Colonic mucosa (tissue), 4 donors: Measurements from ENCODE around the gene NEK5. TPM values are rescaled to one million over a fixed set of nuclear protein-coding genes. Genes with fewer than 3 reads are reported as not detected.
A peak's percentile ranks its signal among the peaks of the same experiment; 100 is the strongest.

Experiments used
- DNase-seq: peaks from one replicate; pipeline ENCODE4 v3.0.0-alpha.2; 2020
- H3K27ac ChIP-seq: fragments of 200-600 bp; one replicate; pipeline ENCODE4 v1.8.0; 2021
- H3K27me3 ChIP-seq: fragments of 200-600 bp; one replicate; pipeline ENCODE4 v1.8.0; 2021
- H3K36me3 ChIP-seq: fragments of 200-600 bp; one replicate; pipeline ENCODE4 v1.8.0; 2021
- H3K4me1 ChIP-seq: fragments of 200-600 bp; one replicate; pipeline ENCODE4 v1.8.0; 2021; ENCODE audit warnings: mild to moderate bottlenecking
- H3K4me3 ChIP-seq: fragments of 200-600 bp; one replicate; pipeline ENCODE4 v1.8.0; 2021
- H3K9ac ChIP-seq, 2 donors: one replicate each; pipeline ENCODE4 v1.7.0; 2013; ENCODE audit warnings: control low read depth in 2 of 2, low read depth in 2 of 2, low read length in 2 of 2
- H3K9me3 ChIP-seq: fragments of 200-600 bp; one replicate; pipeline ENCODE4 v1.8.0; 2021
- intact Hi-C: fragments of 100-400 bp; cut with DNase I; formaldehyde crosslinking; loops from one replicate; pipeline ENCODE4 v1.14.1; 2022
- total RNA-seq, 2 donors: library from RNA; stranded (reverse); fragmentation: NEBNext Ultra II Directional in 1 of 2; extraction: Animal tissue kit (Norgen Biotek cat#: 25700) in 1 of 2; gene quantifications; one replicate each; pipeline ENCODE4 v1.2.1, GENCODE V29; 2021
- TF ChIP-seq, protein P1 (sequence below): fragments of 200-600 bp; IDR thresholded peaks from one replicate; pipeline ENCODE4 v1.8.0; 2022; ENCODE audit warnings: antibody characterized with exemption, mild to moderate bottlenecking
- donor health status: healthy.
- donor health status: DM: no; HTN: no; CAD: no.
- donor health status: DM: no; HTN: no; CAD: no.

NEK5 gene
- total RNA-seq, 2 donors from 2014 or later = 0.24 to 0.25 TPM

DNA sequence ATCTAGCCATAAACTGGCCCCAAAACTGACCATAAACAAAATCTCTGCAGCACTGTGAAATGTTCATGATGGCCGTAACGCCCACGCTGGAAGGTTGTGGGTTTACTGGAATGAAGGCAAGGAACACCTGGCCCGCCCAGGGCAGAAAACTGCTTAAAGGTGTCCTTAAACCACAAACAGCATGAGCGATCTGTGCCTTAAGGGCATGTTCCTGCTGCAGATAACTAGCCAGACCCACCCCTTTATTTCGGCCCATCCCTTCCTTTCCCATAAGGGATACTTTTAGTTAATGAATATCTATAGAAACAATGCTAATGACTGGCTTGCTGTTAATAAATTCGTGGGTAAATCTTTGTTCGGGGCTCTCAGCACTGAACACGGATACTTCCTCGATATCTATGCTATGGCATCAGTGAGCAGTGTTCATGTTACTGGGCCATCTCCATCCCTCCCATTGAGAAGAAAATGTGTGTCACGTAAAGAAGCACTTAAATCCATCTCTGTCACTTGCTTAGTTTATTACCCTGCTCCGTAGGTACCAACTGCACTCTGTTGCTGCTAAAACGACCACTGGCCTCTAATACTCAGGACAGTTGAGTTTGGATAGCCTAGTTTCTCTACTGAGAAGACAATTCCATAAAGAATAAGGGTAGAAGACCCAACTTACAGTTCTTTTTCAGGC, 122.9 kb downstream of the NEK5 start:
- Histone ChIP-seq H3K27ac (no peak overlapping the region), H3K4me3 (no peak overlapping the region), H3K9me3 (no peaks in the 10 kb centered on the region), H3K27me3 (no peaks in the 10 kb centered on the region), H3K9ac (no peak overlapping the region), H3K36me3 (no peaks in the 10 kb centered on the region), H3K4me1 (peaks cover 15% of the 10 kb centered on the region)
- DNase-seq = no peak
- TF ChIP-seq, protein P1, sequence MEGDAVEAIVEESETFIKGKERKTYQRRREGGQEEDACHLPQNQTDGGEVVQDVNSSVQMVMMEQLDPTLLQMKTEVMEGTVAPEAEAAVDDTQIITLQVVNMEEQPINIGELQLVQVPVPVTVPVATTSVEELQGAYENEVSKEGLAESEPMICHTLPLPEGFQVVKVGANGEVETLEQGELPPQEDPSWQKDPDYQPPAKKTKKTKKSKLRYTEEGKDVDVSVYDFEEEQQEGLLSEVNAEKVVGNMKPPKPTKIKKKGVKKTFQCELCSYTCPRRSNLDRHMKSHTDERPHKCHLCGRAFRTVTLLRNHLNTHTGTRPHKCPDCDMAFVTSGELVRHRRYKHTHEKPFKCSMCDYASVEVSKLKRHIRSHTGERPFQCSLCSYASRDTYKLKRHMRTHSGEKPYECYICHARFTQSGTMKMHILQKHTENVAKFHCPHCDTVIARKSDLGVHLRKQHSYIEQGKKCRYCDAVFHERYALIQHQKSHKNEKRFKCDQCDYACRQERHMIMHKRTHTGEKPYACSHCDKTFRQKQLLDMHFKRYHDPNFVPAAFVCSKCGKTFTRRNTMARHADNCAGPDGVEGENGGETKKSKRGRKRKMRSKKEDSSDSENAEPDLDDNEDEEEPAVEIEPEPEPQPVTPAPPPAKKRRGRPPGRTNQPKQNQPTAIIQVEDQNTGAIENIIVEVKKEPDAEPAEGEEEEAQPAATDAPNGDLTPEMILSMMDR = no peak
- intact Hi-C loops = no loop called here

DNA sequence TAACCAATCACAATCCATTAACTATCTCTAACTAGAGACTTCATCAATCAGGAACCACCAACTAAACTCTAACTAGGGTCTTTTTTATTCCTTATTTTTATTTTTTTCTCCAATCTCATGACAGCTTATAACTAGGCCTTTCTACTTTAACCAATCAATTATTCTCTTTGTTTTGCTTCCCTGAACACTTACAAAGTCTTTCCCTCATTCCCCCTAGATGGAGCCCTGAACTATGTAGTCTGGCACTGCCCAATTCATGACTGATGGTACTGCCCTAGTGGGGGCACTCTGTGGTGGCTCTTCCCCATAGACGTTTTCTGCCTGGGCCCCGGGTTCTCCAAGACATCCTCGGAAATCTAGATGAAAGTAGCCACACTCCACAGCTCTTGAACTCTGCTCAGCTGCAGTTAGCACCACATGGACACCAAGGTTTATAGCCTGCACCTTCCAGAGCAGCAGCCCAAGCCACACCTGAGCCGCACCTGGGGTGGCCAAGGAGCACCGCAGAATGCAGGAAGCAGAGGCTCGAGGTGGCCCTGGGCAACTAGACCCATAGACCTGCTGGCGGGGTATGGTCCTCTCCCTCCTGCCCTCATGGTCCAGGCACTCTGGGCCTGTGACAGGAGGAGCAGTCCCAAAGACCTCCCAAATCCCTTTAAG, 124.2 kb downstream of the NEK5 start:
- H3K27me3 ChIP-seq = no peaks in the 10 kb centered on the region
- no peaks in the 10 kb centered on the region for H3K9me3 ChIP-seq
- intact Hi-C loops = no loop called here
- DNase-seq = peak; percentile 63
- H3K4me3 ChIP-seq = no peak overlapping the region
- TF ChIP-seq, protein P1 = no peak
- no peaks in the 10 kb centered on the region for H3K36me3 ChIP-seq
- peaks cover 10% of the 10 kb centered on the region for H3K4me1 ChIP-seq
- H3K9ac ChIP-seq = no peak overlapping the region
- H3K27ac ChIP-seq = peak overlapping the region; percentile 18

DNA sequence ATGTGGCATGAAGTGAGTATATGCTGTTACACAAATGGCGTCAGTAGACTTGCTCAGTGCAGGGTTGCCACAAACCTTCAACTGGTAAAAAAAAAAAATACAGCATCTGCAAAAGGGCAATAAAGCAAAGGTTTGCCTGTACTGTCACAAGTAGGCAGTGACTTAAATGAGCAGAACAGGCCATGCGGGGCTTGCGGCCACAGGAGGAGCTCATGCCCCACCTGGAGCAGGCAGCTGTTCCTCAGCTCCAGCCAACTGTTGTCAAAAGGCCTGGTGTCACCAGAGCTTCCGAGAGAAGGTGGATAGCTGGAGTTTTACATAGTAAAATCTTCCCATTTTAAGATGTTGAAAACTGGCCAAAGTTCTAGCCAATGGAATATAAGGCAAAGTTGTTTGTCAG, 125.3 kb downstream of the NEK5 start:
- peaks cover 10% of the 10 kb centered on the region for H3K4me1 ChIP-seq
- DNase-seq = no peak
- no peaks in the 10 kb centered on the region for H3K36me3 ChIP-seq
- no peaks in the 10 kb centered on the region for H3K27me3 ChIP-seq
- H3K9ac ChIP-seq = no peak overlapping the region
- no peaks in the 10 kb centered on the region for H3K9me3 ChIP-seq
- H3K4me3 ChIP-seq = no peak overlapping the region
- TF ChIP-seq, protein P1 = no peak
- no peak overlapping the region for H3K27ac ChIP-seq
- intact Hi-C loops = no loop called here

DNA sequence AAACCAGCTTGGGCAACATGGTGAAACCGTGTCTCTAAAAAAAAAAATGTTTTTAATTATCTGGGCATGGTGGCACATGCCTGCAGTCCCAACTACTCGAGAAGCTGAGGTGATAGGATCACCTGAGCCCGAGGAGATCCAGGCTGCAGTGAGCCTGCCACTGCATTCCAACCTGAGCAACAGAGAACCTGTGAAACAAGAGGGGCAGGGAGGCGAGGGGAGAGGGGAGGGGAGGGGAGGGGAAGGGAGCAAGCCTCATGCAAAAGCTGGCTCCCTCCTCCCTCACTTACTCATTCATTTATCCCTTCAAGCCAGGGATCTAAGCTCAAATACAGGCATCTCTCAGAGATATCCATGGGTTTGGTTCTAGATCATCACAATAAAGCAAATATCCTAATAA, 126.5 kb downstream of the NEK5 start:
- intact Hi-C loops = no loop called here
- Histone ChIP-seq H3K9ac (no peak overlapping the region), H3K4me3 (no peak overlapping the region), H3K27me3 (no peaks in the 10 kb centered on the region), H3K36me3 (no peaks in the 10 kb centered on the region), H3K9me3 (no peaks in the 10 kb centered on the region), H3K27ac (no peak overlapping the region), H3K4me1 (peaks cover 10% of the 10 kb centered on the region)
- TF ChIP-seq, protein P1 = no peak
- DNase-seq = no peak

DNA sequence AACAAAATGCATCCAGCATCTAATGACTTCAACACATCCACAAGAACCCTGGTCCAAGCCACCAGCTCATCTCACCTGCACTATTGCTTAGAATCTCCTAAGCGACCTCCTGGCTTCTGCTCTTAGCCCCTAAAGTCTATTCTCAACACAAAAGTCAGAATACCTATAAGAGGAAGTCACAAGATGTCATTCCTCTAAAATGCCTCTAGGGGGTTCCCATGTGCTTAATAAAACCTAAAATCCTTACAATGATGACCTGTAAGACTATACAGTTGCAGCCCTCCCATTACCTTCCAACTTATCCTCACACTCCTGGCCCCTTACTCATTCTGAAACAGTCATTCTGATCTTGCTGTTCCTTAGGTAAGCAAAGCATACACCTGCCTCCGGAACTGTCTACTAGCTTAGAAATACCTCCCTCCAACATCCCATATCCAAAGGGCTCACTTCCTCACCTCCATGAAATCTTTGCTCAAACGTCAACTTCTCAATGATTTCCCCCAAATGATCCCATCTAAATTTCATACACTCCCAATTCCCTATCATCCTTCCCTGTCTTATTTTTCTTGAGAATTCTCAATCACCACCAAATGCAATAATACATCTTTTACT, 127.6 kb downstream of the NEK5 start:
- Histone ChIP-seq H3K27ac (no peak overlapping the region), H3K36me3 (no peaks in the 10 kb centered on the region), H3K9me3 (no peaks in the 10 kb centered on the region), H3K27me3 (no peaks in the 10 kb centered on the region), H3K4me3 (no peak overlapping the region), H3K4me1 (peaks cover 10% of the 10 kb centered on the region), H3K9ac (no peak overlapping the region)
- DNase-seq = no peak
- TF ChIP-seq, protein P1 = peak; percentile 67
- intact Hi-C loops = no loop called here
